LNCAP (cell line): ENCODE data around the gene DYDC1.

Source experiments
- CTCF ChIP-seq: fragments of 450-650 bp; IDR thresholded peaks from 2 replicates; pipeline ENCODE4 v1.5.1; 2017; ENCODE audit warnings: mild to moderate bottlenecking

DYDC1 gene

GRCh38 chr10:80319725-80320290 is 36.7 kb downstream of the DYDC1 start:
- TF ChIP-seq CTCF = no peak

- no peak for TF ChIP-seq CTCF
These were observed 37.2 kb downstream of the DYDC1 start for GRCh38 chr10:80319318-80319717.

GRCh38 chr10:80318742-80319141 is 37.8 kb downstream of the DYDC1 start:
- no peak for TF ChIP-seq CTCF

GRCh38 chr10:80315391-80315790 is 41.2 kb downstream of the DYDC1 start:
- TF ChIP-seq CTCF = no peak

GRCh38 chr10:80313523-80313922 is 43.0 kb downstream of the DYDC1 start:
- no peak for TF ChIP-seq CTCF

GRCh38 chr10:80296942-80297341 is 59.6 kb downstream of the DYDC1 start:
- no peak for TF ChIP-seq CTCF

GRCh38 chr10:80292607-80293239 is 63.8 kb downstream of the DYDC1 start:
- no peak for TF ChIP-seq CTCF
